ENCODE results near the gene LHX2.

Gene LHX2

GRCh38 chr9:124014956-124015660 lies 3.5 kb downstream of the LHX2 start:
- H3K4me2 ChIP-seq, result no peak overlapping the region
- TF ChIP-seq CTCF (conservative IDR thresholded peaks at IDR 0.05; ENCODE audit: low read depth, low read length), result no peak

GRCh38 chr9:124015661-124016131 lies 4.1 kb downstream of the LHX2 start:
- Histone ChIP-seq H3K27ac (no peak overlapping the region), H3K27me3 (ENCODE audit: insufficient read depth, low read depth) (peaks cover 13% of the 10 kb centered on the region), H3K4me3 (IDR thresholded peaks at IDR 0.05; ENCODE audit: insufficient read depth, low read depth, low read length) (no peak overlapping the region), H2AFZ (ENCODE audit: low read depth) (no peak overlapping the region), H3K79me2 (ENCODE audit: insufficient read depth, low read depth) (no peaks in the 10 kb centered on the region), H3K9ac (no peak overlapping the region), H4K20me1 (ENCODE audit: insufficient read depth) (no peaks in the 10 kb centered on the region), H3K4me1 (ENCODE audit: low read depth, poor library complexity, severe bottlenecking) (peaks cover 4% of the 10 kb centered on the region), H3K4me2 (no peak overlapping the region), H3K36me3 (ENCODE audit: insufficient read depth) (no peaks in the 10 kb centered on the region)
- TF ChIP-seq CTCF (conservative IDR thresholded peaks at IDR 0.05; ENCODE audit: low read depth, low read length), result no peak

More at GRCh38 chr9:124014956-124015660, 3.5 kb downstream of the LHX2 start:
- H2AFZ ChIP-seq (ENCODE audit: low read depth), result no peak overlapping the region
- H3K36me3 ChIP-seq (ENCODE audit: insufficient read depth), result no peaks in the 10 kb centered on the region
- H3K4me1 ChIP-seq (ENCODE audit: low read depth, poor library complexity, severe bottlenecking), result peaks cover 10% of the 10 kb centered on the region
- no peaks in the 10 kb centered on the region for H4K20me1 ChIP-seq (ENCODE audit: insufficient read depth)
- H3K27me3 ChIP-seq (ENCODE audit: insufficient read depth, low read depth), result peaks cover 13% of the 10 kb centered on the region
- no peaks in the 10 kb centered on the region for H3K79me2 ChIP-seq (ENCODE audit: insufficient read depth, low read depth)
- H3K4me3 ChIP-seq (IDR thresholded peaks at IDR 0.05; ENCODE audit: insufficient read depth, low read depth, low read length), result no peak overlapping the region
- no peak overlapping the region for H3K27ac ChIP-seq
- H3K9ac ChIP-seq, result no peak overlapping the region

GRCh38 chr9:124016175-124017050 lies 4.8 kb downstream of the LHX2 start:
- Histone ChIP-seq H4K20me1 (ENCODE audit: insufficient read depth) (no peaks in the 10 kb centered on the region), H3K4me3 (IDR thresholded peaks at IDR 0.05; ENCODE audit: insufficient read depth, low read depth, low read length) (no peak overlapping the region), H3K36me3 (ENCODE audit: insufficient read depth) (no peaks in the 10 kb centered on the region), H3K79me2 (ENCODE audit: insufficient read depth, low read depth) (no peaks in the 10 kb centered on the region), H3K27ac (no peak overlapping the region), H2AFZ (ENCODE audit: low read depth) (no peak overlapping the region), H3K27me3 (ENCODE audit: insufficient read depth, low read depth) (peaks cover 13% of the 10 kb centered on the region), H3K4me1 (ENCODE audit: low read depth, poor library complexity, severe bottlenecking) (peaks cover 4% of the 10 kb centered on the region), H3K9ac (no peak overlapping the region), H3K4me2 (no peak overlapping the region)
- no peak for TF ChIP-seq CTCF (conservative IDR thresholded peaks at IDR 0.05; ENCODE audit: low read depth, low read length)

GRCh38 chr9:124017051-124017928 lies 5.7 kb downstream of the LHX2 start:
- H2AFZ ChIP-seq (ENCODE audit: low read depth), result no peak overlapping the region
- H3K79me2 ChIP-seq (ENCODE audit: insufficient read depth, low read depth), result no peaks in the 10 kb centered on the region
- no peak overlapping the region for H3K9ac ChIP-seq
- no peak overlapping the region for H3K4me2 ChIP-seq
- peaks cover 4% of the 10 kb centered on the region for H3K4me1 ChIP-seq (ENCODE audit: low read depth, poor library complexity, severe bottlenecking)
- no peak for TF ChIP-seq CTCF (conservative IDR thresholded peaks at IDR 0.05; ENCODE audit: low read depth, low read length)
- H3K36me3 ChIP-seq (ENCODE audit: insufficient read depth), result no peaks in the 10 kb centered on the region
- no peak overlapping the region for H3K27ac ChIP-seq
- peaks cover 12% of the 10 kb centered on the region for H3K27me3 ChIP-seq (ENCODE audit: insufficient read depth, low read depth)
- no peaks in the 10 kb centered on the region for H4K20me1 ChIP-seq (ENCODE audit: insufficient read depth)
- H3K4me3 ChIP-seq (IDR thresholded peaks at IDR 0.05; ENCODE audit: insufficient read depth, low read depth, low read length), result no peak overlapping the region
